NOMO-1 (cell line): ENCODE results near the gene SLX9.

Experiments used
- DNase-seq, 2 experiments: peaks; one replicate each; lab custom pipeline; 2025; ENCODE audit not compliant: unreplicated experiment in 2 of 2; lab: John Stamatoyannopoulos, UW

SLX9 gene

DNA sequence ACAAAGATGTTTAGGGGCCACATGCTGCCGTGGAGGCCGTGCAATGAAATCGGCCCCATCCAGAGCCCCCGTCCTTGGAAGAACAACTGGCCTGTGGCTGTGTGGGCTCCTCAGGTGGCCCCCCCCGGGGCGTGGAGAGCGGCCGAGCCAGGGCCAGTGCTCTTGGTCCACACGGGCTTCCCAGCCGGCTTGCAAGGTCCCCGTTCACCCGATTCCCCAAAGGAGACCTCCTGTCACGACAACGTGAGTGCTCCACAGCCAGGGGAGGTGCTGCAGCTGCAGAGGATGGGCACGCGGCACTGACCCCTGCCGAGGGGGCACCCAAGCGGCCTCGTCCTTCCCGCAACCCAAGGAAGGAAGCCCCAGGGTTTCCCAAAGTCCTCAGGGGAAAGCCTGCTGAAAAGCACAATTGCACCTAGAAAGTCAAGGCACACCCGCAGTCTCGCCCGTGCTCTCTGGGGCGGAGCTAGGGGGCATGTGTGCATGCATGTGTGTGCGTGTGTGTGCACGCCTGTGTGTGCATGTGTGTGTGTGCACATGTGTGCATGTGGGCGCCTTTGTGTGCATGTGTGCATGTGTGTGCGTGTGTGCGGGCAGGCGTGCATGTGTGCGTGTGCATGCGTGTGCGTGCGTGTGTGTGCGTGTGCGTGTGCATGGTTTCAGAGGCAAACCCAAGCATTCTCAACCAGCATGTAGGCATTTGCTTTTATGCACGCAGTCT is 48.2 kb downstream of the SLX9 start:
- no peak for DNase-seq

DNA sequence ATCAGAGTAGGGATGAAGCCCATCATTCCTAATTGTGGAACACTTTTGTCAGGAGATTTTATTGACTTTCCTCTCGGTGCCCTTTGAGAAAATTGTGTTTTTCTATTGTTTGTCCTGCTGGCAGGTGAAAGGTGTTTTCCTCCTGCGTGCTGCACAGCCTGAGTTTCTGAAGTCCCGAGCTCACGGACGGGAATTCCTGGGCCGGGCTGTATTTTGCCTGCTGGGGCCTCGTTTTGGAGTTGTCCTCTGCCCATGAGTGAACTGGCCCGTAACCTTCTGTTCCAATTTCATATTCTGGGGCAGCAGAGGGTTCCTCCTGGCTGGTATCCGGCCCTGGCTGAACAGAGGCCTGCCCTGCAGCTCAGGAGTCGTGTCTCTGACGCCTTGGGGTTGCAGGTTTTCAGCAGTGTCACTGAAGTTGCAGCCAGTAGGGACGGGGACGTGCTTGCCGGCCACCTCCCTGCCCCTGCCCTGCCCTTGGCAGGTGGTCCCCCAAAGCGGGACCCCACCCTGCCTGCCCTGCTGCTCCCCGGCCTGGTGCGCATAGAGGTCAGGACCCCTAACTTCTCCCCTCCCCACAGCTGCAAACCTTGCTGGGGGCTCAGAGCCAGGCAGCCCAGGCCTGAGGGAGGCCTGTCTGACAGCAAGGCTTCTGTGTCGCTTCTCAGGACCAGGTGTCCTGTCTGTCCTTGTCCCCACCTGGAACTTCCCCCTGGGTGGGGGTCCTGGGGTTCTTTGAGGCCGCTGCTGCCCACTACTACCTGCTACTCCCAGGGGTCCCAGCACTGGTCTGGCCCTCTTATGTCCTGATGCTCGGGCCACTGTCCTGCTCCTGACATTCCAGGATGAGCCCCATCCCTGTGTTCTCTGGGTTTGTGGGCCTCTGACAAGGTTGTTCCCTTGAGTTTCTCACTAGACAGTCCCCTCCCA is 49.0 kb downstream of the SLX9 start:
- no peak for DNase-seq

DNA sequence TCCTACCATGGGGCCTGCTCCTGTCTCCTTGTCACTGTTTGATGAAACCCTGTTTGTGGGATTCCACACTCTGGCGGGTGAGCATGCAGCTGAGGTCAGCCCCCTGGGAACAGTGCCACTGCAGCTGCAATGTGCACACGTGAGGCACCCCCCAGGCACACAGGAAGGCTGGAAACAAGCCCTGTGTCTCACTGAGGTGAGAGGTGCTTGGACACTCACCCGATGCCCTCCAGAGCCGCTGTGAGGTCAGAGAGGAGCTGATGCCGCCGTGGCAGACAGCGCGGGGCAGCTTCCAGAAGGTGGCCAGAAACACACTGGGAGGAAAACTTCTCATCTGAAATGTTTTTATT is 49.7 kb downstream of the SLX9 start:
- DNase-seq: no peak

DNA sequence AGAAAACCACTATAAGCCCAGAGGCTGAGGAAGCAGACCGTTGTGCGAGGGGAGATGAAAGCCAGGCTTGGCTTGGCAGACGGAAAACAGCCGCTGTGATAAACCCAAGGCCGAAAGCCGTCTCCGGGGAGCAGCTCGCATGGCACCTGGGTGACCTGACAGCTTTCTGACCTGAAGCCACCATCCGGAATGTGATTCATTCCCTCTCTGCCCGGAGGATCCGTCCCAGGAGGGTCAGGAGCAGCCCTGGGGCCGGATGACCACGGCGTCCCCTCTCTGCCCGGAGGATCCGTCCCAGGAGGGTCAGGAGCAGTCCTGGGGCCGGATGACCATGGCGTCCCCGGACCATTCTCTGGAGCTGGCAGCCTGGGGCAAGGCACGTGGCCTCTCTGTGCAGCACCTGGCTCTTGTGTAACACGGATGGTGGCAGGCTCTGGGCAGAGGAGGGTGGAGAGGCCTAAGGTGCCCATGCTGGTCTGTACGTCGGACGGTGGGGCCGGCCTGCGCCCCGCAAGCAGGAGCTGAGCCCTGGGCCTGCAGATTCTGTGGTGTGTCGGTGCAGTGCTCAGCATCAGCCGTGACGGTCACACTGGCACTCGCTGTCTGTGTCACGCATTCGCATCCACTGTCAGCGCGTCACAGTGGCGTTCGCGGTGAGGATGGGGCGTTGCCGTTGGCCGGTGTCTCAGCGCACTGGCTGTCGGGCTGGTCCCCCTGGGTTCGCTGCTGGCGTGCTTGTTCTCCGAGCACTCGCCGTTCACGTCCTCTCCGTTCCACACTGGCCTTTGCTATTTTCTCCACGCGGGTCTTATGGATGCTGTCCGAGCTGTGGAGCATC is 50.3 kb downstream of the SLX9 start:
- DNase-seq: no peak

DNA sequence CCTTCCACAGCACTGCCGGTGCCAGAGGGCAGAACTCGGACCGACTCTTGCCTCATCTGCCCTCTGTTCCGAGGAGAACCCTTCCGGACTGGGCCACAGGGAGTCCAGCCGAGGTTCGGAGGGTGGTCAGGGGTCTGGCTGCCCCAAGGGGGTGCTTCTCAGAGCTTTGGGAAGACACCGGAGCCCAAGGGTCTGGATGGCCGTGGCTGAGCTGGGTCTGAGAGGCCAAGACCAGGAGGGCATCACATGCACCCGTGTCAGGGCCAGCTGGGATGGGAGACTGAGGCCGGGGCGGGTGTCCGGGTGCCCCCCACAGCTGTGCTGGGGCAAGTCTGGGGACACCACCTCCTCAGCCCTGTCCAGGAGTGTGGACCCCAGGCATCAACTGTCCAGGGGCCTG is 51.1 kb downstream of the SLX9 start:
- no peak for DNase-seq

DNA sequence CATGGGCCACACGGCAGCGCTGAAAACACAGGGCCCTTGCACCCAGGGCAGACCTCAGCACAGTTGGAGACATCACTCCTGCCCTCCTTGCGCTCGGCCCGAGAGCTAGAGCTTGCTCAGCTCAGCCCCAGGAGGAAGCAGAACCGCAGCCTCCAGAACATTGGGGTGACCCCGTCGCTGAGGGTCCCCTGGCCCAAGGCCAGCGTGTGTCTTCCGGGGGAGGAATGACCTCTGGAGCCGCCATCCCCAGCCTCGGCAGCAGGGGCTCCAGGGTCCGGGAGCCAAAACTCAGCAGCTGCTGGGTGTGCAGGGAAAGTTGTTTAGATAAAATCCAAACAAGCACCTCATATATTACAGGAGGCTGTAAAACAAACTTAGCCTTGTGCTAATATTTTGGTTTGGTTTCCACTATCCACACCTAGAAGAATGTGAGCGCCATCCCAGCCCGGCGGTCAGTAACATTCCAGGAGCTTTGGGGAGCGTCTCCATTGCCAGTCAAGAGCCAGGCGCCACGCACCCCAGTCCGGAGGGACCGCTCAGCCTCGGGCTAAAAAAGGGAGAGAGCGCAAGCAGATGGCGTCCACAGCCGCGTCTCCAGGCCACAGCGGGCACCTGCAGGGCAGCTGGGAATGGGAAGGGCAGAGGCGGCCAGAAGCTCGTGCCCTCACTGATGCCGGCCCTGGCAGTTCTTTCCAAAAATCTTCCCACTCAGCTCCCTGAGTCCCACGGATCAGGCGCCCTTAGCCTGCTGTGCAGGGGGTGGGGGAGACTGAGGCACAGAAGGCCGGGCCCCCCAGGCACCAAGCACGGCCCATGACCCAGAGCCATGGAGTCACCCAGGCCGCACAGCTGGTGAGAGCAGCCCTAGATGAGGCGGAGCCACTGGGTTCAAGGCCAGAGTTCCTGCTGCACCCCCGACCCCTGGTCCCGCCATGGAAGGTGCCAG is 52.0 kb downstream of the SLX9 start:
- DNase-seq: no peak

DNA sequence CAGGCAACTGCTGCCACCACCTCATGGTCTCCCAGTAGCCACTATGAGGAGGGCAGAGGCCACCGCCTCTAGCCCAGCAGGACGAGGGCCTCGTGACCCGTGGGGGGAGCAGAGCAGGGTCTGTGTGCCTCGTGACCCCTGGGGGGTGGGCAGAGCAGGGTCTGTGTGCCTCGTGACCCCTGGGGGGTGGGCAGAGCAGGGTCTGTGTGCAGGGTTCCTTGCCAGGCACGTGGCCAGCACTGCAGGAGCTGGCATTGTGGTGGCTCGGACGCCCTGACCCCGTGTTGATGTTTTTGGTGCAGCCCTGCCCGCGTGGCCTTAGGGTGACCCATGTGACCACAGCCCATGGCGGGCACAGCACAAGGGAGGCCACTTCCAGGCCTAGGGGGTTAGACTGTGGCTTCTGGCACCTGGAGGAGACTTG is 52.8 kb downstream of the SLX9 start:
- DNase-seq: no peak

DNA sequence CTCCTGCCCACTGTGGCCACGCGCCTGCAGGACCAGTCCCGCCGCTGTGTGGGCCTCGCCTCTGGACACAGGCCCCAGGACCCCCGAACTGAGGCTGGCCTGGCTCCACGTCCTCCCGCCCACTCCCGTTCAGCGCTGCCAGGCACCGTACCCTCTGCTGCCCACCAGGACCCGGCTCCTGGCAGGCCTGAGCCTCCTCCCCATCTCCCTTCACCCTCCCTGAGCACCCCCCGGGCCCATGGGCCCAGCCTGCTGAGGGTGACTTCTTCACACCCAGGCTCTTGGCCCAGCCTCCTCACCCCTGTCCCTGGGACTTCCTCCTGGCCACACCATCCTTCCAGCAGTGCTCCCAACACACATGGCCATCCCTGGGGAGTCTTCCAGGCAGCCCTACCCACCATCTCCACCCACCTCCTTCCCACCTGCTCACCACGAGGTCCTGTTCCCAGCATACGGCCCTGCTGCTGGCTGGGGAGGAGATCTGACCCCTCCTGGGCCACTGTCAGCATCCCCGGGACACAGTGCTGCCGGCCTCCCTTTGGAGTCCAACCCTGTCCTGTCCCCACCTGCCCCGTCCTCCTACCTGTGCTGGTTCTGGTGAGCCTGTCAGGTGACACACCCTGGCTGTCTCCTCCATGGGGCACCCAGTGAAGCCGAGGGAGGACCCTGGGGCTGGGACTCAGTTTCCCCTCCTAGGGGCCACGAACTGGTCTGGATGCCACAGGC is 53.7 kb downstream of the SLX9 start:
- no peak for DNase-seq

DNA sequence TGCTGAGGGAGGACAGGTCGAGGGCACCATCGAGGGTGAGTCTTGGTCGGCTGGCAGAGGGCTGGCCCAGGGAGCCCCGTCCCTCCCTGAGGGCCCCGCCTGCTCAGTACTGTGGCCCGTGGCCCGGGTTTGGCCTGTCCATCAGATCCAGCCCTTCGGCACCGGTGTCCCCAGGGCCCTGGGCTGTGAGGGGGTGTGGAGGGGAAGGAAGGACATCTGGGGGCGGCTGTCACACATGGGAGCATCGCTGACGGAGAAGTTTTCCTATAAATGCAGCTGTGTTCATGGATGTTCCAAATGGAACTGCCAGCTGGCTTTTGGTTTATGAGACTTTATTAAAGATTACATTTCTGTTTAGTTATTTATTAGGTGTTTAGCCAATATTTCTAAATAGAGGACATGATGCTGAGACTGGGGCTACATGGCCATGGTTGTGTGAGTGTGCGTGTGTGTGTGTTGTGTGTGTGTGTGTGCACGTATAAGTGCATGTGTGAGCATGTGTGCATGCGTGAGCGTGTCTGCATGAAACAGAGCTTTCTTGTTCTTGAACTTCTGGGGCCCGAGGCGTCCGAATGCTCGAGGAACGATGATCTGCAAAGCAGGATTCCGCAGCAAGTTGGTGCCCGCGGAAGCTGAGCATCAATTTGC is 54.3 kb downstream of the SLX9 start:
- no peak for DNase-seq

DNA sequence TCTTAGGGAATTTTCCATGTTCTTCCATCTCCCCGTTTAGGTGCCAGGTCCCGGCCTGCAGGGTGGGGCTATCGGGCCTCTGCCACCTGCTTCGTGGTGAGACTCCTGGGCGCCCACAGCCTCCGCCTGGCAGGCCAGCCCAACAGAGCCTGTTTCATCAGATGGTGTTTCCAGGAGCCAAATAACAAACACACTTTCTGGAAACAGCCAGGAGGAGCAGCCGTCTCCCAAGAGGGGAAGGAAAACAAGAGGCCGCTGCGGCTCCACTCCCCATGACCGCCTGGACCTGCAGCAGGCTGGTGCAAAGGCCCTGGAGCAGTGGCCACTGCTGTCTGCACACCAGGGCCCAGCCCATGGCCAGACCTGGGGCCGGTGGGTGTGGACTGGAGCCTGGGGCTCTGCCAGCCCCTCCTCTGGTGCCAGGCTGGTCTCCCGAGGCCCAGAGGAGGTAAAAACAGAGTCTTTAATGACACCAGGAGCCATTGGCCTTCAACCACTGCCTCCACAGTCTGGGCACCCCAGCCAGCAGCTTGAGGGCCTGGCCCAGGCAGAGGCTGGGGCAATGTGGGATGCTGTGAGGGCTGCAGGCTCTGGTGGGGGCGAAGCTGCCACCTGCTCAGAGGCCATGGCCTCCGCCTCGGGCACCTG is 55.0 kb downstream of the SLX9 start:
- no peak for DNase-seq

DNA sequence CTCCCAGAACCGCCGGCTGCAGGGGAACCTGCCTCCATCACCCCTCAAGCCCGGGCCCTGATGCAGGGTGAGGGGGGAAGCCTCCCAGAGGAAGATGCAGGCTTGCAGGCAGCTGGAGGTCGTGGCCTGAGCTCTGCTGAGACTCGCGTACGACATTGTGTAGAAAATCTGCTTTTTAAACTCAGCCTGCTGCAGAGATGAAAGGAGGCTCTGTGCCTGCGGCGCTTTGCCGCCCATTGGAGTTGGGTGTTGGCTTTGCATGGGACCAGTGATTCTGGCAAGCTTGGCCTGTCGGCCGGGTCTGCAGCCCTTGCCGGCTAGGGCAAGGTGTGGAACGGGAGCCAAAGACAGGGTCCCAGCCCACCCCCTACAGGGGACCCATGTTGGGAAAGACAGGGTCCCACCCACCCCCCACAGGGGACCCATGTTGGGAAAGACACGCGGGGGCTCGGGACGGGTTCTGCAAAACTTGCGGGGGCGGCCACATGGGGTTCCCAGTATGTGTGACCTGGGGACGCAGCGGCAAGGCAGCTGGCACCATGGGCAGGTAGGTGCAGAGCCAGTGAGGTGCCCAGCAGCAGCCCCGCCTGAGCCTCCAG is 55.6 kb downstream of the SLX9 start:
- no peak for DNase-seq

DNA sequence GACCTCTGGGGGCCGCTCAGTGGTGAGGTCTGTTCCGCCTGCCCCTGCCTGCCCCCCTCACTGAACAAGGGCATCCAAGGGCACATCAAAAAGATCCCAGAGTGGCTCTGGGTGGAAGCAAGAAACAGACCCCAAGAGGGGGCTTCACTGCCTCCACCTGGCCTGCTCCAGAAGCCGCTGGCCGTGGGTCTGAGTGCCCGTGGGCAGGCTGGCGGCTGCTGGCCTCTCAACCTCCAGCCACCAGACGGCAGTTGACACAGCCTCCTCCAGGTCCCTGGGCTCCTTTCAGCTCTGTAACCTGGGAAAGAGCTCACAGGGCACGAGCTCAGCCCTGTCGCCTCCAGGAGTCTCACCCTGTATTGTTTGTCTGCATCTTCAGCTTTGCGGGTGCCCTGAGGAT is 56.3 kb downstream of the SLX9 start:
- no peak for DNase-seq

DNA sequence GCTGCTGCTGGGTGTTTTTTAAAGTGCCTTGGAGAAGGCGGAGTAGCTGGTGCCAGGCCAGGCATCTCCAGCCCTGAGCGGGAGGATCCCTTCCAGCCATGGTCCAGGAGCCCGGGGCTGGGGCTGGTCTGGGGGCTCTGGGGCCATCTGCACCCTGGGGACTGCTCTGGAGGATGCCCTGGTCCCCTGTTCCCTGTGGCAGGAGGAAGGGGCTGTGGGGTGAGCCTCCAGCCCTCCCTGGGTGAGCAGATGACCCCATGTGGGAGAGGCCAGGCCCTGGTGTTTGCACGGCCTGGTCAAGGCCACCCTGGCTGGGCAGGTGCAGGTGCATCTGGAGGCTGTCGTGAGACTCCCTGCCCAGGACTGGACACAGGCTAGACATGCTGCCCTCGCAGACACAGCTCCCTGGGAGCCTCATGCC is 56.7 kb downstream of the SLX9 start:
- no peak for DNase-seq

DNA sequence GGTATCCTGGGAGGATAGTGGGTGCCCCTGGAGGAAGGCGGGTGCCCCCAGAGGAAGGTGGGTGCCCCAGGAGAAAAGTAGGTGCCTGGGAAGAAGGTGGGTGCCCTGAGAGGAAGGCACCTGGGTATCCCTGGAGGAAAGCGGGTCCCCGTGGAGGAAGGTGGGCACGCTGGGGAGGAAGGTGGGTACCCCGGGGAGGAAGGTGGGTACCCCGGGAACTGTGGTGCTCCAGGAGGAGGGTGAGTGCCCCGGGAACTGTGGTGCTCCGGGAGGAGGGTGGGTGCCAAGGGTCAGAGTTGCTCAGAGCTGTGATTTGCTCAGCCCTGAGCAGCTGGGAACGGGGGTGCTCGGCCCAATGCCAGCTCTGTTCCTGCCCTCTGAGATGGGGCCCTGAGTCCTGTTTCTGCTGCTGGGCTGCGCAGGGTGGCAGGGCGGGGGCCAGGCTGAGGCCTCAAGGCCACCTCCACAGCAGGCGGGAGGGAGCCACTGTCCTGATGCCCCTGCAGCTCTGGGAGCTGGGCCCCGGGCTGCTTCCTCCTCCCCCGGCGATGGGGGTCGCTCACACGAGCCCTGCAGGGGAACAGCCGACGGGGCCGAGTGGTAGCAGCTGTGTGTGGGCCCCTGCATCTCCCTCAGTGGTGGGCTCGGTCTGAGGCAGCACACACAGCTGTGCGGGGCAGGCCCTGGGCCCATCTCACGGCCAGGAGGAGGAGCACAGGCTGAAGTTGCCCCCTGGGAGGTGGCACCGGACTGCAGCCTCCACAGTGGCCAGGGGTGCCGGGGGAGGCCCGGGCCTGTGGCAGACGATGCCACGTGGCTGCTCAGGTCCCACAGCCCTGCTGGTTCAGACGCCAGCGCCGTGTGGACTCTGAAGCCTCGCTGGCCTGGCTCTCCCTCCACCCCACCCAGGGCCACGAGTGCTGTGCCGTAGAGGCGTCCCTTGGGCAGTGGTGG is 57.4 kb downstream of the SLX9 start:
- no peak for DNase-seq

DNA sequence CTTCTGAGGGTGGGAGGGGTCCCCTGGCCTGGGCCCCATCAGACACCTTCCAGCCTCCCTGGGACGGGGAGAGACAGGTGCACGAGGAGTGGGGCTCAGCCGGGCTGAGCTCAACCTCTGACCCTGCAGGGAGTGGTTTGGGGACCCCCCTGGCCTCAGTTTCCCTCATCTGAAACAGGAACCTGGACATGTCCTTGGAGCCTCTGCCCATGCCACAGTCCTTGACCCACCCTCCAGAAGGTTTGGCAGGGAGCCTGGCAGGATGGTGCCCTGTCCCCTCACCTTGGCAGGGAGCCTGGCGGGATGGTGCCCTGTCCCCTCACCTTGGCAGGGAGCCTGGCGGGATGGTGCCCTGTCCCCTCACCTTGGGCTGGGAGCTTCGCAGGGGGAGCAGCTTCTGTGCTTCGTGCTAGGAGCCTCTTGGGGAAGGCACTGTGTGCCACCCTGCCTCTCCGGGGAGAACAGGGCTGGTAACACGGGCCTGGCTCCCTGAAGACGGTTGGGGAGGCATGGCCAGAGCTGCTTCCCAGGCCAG is 58.3 kb downstream of the SLX9 start:
- no peak for DNase-seq

DNA sequence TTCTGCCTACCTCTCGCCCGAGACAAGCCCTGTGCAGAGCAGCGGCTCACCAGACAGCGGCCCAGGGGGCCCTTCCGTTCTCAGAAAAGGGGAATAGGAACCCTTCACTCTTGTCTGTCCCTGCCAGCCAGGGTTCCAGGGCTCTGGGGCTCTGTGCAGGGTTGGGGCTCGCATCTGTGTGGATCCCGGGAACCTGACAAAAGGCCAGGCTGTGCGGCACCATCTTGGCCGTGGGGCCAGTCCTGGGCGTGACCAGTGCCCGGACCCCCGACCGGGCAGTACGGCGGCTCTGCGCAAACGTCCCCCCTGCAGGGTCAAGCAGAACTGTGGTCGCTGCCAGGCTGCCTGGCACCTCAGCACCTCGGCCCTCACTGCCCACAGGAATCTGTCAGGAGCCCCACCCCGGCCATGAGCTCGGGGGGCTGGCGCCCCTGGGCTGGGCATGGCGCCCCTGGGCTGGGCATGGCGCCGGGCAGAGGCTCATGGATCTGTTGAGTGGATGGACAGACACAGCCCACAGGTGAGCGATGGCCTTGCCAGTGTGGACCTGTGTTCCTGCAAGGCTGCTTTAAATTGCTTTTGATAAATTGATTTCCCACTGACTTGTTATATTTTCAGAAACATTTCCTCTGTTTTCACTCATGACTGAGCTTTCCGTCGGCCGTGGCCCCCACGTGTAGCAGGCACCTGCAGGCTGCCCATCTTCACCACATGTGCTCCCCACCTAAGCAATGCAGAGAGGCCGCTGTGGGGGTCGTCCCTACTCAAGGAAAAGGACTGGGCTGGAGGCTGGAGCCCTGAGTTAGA is 59.0 kb downstream of the SLX9 start:
- DNase-seq: no peak
